Hair follicular keratinocyte (primary cell): ENCODE data around the gene ADD1. TPM values are rescaled to one million over a fixed set of nuclear protein-coding genes. Genes with fewer than 3 reads are reported as not detected.

ENCODE experiments used
- total RNA-seq: library from RNA; depleted of rRNA; stranded (reverse); fragments of >200 nt; gene quantifications from 2 replicates; pipeline ENCODE4 v1.2.3, GENCODE V29; 2015

The ADD1 gene
- total RNA-seq: 79.7 and 104 TPM in 2 replicates

GRCh38 chr4:2843263-2843940 is at the start of gene ADD1:
ADD1 (plus strand) TSS chr4:2843844; CDS start chr4:2875916, 32,072 bp downstream.

DNA sequence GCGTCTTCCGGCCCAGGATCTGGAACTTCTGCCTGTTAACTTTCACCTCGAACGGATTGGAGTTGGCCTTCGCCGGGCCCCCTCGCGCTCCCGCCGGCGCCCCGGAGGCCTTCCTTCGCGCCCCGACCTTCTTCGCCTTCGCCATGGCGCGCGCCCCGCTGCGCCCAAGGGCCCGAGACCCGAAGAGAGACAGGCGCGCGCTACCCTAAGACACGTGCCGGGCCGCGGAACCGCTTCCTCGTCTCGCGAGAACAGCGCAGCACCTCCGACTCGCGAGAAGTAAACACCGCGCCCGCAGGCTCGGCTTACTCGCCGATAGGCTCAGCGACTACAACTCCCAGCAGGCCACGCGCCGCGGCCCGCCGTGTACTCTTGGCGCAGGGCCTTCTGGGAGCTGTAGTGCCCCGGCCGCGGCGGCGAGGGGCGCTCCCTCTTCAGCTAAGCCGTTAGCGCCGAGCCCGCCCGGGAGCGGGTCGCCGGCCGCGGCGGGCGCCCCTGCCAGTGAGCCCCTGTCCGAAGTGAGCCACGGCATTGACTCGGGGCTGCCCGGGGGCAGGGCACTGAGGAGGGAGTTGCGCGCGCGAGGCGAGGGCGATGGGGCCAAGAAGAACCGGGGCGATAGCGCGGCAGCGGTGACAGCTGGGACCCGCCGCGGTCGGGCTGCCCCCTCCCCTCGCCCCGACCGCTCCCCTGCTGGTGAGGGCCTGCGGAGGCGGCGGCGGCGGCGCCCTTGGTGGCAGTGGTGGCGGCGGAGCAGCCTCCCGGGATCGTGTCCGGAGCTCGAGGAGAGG is 119.7 kb downstream of the ADD1 start, which contains the start of the genes GRK4 and NOP14:
TSS of gene GRK4 (plus strand) at position 397 of the 791 bp plus-strand sequence. CDS start 500 bp downstream, outside the sequence.
TSS of gene NOP14 (minus strand) at position 232 of the 791 bp plus-strand sequence. CDS start at position 145, 87 bp downstream.

Other genes starting within 250 kb of the ADD1 start
- 57.9 and 60.1 TPM in 2 replicates for gene TNIP2, start 87.5 kb upstream of the ADD1 start, total RNA-seq
- 6.5 and 12.9 TPM in 2 replicates for gene SH3BP2, start 50.8 kb upstream of the ADD1 start, total RNA-seq
- gene NOP14, start 119.6 kb downstream of the ADD1 start, total RNA-seq: 21.7 and 28.2 TPM in 2 replicates
- 3.4 and 3.7 TPM in 2 replicates for gene GRK4, start 119.7 kb downstream of the ADD1 start, total RNA-seq
- gene HTT-AS, start 230.7 kb downstream of the ADD1 start, total RNA-seq: not detected in 2 replicates
- gene HTT, start 230.8 kb downstream of the ADD1 start, total RNA-seq: 26.1 and 26.5 TPM in 2 replicates